GM18517 (cell line): ENCODE results near the gene TFR2.
A peak's percentile ranks its signal among the peaks of the same experiment; 100 is the strongest.

Experiments used
- ATAC-seq: cut with Tn5 transposase; IDR thresholded peaks from one replicate; pipeline ENCODE4 v1.9.1; 2021; ENCODE audit warnings: mild to moderate bottlenecking, moderate library complexity; ENCODE audit not compliant: unreplicated experiment

The TFR2 gene

DNA sequence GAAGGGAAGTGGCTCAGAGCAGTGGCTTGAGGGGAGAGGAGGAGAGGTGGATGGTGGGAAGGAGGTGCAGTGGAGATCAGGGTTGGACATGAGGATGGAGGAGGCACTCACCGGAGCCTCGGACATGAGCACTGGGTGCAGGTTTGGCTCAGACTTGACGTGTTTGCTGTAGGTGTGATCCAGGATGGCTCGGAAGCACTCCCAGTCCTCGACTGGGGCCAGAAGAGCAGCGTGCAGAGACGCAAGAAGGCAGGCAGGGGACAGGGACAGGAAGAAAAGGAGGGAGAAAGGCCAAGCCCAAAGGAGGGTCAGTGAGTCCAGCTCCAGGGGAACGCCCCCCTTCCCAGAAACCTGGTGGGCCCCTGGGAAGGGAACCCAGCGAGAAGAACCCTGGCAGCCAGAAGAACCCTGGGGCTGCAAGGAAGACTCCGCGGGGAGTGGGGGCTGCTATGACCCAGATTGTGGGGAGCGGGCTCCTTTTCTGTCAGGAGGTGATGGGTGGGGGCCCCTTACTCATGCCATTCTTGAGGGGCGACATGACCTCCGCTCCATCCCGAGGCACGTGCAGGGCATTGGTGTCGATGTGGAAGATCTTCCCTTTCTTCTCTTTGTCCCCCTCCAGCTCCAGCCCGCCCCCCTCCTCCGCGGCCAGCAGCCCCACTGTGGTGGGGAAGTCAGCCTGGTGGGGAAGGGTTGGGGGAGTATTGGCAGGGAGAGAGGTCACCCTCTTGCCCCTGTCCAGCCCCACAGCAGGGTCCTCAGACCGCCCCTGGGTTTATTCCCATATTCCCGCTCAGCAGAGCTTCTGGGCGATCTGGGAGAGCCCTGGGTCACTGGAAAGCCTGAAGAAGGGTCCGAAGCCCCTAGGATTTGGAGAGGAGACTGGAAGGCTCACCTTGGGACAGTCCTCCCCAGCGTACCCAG is 13.8 kb upstream of the TFR2 start:
- ATAC-seq = no peak

DNA sequence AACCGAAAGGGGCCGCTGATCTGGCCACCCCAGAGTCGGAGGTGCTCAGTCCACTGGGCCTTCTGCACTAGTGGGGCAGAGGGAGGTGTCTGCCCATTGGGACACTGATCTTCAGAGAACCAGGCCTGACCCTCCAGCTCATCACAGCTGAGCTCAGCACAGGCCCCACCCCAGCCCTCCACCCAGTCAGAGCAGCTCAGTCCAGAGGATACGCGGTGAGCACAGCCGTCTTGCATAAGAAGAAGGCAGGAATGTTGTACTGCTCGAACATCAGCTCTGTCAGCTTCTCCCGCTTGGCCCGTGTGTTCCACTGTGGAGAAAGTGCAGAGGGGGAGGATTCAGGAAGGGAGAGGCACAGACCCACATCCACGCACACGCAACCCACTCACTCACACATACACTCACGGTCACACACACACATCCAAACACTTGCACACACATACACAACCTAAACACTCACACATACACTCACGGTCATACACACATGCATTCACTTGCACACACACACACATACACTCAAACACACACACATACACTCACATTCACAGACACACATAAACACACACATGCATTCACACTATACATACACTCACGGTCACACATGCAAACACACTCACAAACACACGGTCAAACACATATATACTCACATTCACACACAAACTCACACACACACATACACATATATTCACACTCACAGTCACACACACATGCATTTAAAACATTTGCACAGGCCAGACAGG is 8.6 kb upstream of the TFR2 start:
- ATAC-seq = no peak

DNA sequence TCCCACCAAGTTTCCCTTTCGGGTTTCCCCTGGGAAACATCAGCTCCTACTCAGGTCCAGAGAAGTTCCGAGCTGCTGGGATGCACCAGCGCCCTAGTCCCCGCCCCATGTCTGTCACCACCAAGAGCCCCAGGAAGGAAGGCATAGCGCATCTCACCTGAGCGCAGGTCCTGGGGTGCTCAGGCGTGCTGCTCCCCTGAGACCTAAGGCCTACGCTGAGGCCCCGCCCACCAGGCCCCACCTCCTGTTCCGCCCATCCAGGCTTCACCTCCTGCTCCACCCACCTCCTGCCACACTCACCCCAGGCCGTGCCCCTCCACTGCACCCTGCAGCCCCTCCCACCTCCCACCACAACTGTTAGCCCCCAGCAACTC is 1.2 kb upstream of the TFR2 start:
- no peak for ATAC-seq

DNA sequence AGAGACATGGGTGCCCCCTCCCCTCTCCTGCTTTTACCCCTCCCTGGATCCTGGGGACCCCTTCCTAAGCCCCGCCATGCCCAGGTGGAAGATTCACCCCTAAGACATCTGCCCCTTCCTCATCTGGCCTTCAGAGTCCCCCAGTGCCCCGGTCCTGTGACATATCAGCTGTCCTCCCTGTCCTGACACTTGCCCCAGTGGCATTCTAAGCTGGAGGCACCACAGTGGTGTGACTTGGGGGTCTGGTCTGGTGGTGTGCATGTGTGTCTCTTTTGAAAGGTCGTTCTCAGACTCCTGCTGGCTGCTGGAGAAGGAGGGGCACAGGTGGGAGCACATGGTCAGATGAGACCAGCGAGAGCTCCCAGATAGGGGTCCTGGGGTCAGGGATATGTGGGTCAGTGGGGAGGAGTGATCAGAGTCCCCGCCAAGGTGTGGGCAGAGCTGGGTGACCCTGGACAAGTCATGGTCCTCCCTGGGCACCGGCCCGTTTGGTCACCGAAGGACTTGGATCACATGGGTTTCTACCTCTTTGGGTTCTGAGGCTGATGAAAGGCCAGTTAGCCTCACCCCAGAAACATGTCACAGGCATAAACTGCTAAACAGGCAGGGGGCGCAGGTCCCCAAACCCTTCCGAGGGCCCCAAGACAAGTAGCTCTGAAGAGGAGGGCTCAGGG is 645 bp upstream of the TFR2 start:
- no peak for ATAC-seq

DNA sequence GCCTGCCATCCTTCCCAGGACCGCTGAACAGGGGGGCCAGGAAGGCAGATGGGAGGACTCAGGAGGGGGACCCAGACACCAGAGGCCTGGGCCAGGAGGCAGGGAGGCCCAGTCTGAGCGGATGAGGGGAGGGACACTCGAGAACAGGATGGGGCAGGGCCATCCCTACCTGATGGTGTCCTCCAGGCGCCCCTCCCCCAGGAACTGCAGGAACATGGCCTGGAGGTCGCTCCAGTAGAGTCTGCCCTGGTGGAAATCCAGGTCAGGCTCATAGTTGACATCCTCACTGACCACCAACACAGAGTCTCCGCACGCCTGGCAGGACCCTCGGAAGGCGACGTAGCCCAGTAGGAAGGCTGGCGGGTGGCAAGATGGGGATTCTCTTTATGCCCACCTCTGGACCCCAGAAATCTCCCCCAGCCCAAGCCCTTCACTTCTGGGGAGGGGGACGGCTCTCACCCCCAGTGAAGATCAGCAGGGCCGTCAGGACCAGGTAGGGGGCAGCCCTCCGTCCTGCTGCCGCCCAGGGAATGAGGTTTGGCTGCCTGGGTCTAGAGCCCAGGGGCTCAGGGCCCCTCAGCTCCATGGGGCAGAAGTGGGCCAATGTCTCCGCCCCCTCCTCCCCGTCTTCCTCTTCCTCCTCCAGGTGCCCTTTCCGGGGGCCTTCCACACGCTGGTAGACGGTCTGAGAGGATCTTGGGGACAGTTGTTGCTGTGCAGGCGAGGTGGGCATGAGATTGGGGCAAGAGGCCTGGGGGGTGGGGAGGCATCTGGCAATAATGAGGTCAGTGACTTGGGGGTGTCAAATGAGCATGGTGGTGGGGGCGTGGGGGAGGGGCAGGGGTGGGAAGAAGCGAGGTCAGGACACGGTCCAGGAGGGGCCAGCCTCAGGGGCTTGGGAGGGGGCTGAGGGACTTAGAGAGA is 573 bp downstream of the TFR2 start:
- no peak for ATAC-seq

DNA sequence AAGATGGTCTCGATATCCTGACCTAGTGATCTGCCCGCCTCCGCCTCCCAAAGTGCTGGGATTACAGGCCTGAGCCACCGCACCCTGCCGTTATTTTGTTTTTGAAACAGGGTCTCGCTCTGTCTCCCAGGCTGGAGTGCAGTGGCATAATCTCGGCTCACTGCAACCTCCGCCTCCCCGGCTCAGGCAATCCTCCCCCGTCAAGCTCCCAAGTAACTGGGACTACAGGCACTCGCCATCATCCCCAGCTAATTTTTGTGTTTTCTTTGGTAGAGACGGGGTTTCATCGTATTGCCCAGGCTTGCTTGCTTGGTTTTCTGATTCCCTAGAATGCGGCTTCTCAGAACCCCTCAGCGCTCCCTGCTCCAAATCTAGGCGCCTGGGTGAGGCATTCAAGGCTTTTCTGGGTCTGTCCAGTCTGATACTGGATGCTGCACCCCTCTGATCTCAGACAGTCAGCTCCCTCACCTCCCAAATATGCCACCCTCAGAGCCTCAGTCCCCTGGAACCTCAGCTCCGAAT is 1.3 kb downstream of the TFR2 start:
- no peak for ATAC-seq

DNA sequence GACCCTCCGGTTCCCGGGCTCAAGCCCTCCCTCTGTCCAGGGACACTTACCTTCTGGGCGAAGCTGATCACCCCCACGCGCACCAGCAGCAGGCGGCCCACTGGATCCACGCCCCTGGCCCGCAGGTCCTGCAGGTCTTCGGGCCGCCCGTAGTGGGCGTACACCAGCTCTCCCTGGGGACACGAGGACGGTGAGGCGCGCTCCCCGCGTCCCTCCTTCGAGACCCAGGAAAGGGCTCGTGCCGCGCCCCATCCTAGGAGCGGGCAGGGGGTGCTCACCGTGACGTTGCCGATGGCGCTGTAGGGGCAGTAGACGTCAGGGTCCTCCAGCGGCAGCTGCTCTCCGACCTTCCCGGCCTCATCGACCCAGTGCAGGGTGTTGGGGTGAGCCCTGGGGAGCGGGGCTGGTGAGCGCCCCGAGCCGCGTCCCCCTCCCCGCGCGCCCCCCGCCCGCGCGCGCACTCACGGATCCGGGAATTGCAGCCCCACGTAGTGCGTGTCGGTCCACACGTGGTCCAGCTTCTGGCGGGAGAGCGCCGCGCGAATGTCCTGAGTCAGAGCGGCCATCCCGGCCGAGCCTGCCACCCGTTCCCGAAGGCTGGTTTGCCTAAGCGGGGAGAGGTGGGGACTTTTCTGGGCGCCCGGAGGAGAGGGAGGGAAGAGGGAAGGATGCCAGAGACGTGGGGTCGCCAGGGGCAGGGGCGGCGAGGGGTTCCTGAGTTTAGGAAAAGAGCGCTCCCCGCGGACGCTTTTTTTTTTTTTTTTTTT is 8.2 kb downstream of the TFR2 start:
- peak; percentile 58 for ATAC-seq

DNA sequence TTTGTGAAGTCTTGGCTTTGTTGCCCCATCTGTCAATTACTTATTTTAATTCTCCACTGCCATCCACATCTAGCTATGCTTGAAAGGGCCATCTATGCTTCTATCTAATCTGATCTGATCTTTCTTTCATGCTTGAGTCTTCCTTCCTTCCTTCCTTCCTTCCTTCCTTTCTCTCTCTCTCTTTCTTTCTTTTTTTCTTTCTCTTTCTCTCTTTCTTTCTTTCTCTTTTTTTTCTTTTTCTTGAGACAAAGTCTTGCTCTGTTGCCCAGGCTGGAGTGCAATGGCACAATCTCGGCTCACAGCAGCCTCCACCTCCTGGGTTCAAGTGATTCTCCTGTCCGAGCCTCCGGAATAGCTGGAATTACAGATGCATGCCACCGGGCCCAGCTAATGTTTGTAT is 11.3 kb downstream of the TFR2 start:
- no peak for ATAC-seq

DNA sequence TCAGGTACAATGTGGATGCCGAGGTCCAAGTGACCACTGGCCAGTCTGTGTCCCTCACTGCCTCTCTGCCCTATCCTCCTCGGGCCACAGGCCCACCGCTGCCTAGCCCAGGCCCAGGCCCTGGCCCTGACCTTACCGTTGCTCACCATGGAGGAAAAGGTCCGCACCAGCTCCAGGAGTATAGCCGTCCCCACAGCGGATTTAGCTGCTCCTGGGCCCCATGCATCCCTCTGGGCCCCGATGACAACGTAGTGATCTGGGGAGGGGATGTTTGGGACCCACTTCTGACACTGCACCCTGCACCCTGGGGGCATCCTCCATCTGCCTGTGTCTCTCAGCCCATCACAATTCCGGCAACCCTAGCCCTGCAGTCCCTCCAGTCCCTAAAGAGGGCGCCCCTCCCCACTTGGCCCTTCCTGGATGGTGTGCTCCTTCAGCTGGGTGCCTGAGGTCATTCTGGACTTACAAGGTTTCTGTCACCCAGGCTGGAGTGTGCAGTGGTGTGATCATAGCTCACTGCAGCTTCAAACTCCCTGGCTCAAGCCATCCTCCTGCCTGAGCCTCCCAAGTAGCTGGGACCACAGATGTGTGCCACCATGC is 12.1 kb downstream of the TFR2 start:
- no peak for ATAC-seq

DNA sequence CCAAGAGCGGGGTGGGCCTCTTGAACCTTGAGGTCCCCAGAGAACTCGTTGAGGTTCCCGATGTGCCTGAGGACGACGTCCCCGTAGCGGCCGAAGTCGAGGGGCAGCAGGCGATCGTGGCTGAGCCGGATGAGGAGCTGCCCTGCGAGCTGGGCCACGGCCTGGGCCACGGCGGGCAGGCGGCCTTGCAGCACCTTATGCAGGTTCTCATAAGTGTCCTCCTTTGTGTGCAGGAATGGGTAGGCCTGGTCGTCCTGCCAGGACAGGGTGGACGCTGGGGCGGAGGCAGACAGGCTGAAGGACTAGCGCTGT is 14.2 kb downstream of the TFR2 start:
- no peak for ATAC-seq

DNA sequence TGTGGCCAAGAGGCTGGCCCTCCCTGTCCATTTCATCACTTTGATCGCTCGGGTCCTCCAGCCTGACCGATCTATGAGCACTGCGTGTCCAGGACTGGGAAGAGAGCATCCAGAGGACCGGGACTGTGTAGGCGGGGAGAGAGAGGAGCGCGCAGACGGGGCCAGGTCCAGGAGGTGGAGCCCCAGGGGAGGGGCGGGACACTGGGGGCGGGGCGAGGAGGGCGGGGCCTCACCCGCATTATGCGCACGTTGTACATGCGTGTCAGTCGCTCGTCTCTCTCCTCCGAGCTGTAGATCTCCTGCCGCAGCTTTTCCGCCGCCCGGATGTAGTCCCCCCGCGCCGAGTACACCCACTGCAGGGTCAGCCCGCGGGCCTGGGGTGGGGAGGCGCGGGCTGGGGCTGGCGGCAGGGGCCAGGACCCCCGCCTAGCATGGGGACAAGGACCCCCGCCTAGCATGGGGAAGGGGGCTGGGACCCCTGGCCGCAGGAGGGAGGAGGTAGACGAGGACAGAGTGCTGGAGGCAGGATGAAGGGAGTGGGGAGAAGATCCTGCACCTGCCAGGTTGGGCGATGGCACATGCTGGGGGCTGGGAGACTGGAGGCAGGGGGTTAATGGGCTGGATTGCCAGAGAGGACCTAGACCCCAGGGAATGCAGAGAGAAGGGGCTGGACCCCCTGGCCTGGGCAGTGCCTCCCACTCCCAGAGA is 14.7 kb downstream of the TFR2 start:
- ATAC-seq = peak; percentile 60

GRCh38 chr7:100626055-100626454 is 15.3 kb downstream of the TFR2 start:
- no peak for ATAC-seq

GRCh38 chr7:100623951-100624824 is 17.2 kb downstream of the TFR2 start:
- ATAC-seq = no peak

DNA sequence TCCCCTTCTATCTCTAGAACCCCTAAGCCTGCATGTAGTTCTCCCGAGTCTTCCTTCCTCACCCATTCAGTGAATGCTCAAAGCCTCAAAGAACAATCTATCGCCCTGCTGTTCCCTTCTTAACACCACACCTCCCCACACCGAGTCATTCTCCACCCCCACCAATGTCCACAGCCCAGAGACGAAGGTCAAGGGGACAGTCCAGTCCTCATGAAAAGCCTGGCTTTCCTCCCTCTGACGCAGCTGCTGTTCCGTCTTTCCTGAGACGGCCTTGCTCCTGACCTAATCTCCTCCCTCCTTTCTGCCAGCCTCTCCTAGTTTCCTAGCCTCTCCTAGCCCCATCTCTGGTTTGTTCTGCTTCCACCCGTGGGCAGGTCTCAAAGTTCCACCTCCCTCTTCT is 19.8 kb downstream of the TFR2 start:
- ATAC-seq = no peak

- no peak for ATAC-seq
Observed at GRCh38 chr7:100620804-100621203, 20.5 kb downstream of the TFR2 start.

DNA sequence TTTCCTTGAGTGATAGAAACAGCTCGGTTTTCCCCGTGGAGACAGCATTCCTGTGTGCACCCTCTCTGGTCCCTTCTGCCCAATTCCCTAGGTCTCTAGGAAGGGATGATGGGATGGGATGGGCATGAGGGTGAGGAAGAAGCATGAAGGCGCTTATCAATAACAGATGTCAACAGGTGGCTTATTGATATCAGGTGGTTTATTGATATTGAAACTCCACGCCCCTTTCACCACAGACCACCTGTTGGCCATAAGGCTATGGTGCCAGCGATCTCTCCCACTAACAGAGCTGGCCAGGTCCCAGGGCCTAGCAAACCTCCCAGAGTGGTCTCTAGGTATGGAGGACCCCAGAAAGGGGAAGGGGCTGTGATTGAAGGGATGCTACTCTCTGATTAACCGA is 21.1 kb downstream of the TFR2 start:
- no peak for ATAC-seq

DNA sequence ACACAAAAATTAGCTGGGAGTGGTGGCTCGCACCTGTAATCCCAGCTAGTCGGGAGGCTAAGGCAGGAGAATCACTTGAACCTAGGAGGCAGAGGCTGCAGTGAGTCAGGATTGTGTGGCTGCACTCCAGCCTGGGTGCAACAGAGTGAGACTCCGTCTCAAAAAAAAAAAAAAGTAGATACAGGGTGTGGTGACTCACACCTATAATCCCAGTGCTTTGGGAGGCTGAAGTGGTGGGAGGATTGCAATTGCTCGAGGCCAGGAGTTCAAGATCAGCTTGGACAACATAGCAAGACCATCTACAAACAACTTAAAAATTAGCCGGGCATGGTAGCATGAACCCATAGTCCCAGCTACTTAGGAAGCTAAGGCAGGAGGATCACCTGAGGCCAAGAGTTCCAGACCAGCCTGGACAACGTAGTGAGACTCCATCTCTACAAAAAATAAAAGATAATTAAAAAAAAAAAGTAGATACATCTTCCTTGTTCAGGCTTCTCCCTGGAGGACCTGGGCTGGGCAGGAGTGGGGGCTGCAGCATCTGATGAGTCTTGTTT is 27.0 kb downstream of the TFR2 start:
- no peak for ATAC-seq
